ENCODE measurements around the gene TLR7.

TLR7 gene
- 11.0 to 42.8 (median 28.0) reads per million in 17 experiments for total RNA-seq

- peak in 3 of 4 experiments; percentile 23 to 38 (median 28) for DNase-seq
Measured at GRCh38 chrX:12866451-12867377, at the start of gene TLR7. Gene TLR7 (plus strand): TSS chrX:12867072. CDS start chrX:12867579, 507 bp downstream.

- DNase-seq = no peak
Measured at GRCh38 chrX:12817528-12817927, 49.3 kb upstream of the TLR7 start.

- DNase-seq = no peak
Measured at GRCh38 chrX:12819222-12819621, 47.6 kb upstream of the TLR7 start.

- no peak for DNase-seq
Measured at GRCh38 chrX:12820737-12821136, 46.1 kb upstream of the TLR7 start.

- peak in 2 of 4 experiments; percentile 6 to 14 for DNase-seq
Measured at GRCh38 chrX:12824944-12825343, 41.9 kb upstream of the TLR7 start.

- no peak for DNase-seq
Measured at GRCh38 chrX:12825801-12826200, 41.1 kb upstream of the TLR7 start.

- DNase-seq = no peak
Measured at GRCh38 chrX:12843061-12843667, 23.7 kb upstream of the TLR7 start.

- DNase-seq = no peak
Measured at GRCh38 chrX:12843668-12844279, 23.1 kb upstream of the TLR7 start.

- no peak for DNase-seq
Measured at GRCh38 chrX:12844319-12844718, 22.6 kb upstream of the TLR7 start.

- DNase-seq = peak in 3 of 4 experiments; percentile 50 to 73 (median 69)
Measured at GRCh38 chrX:12865359-12865758, 1.5 kb upstream of the TLR7 start.

GRCh38 chrX:12867685-12868084 lies 813 bp downstream of the TLR7 start:
- DNase-seq = peak in 3 of 4 experiments; percentile 5 to 34 (median 21)

GRCh38 chrX:12868747-12869146 lies 1.9 kb downstream of the TLR7 start:
- DNase-seq = no peak

GRCh38 chrX:12871257-12871656 lies 4.4 kb downstream of the TLR7 start:
- DNase-seq = peak in 3 of 4 experiments; percentile 2 to 34 (median 21)

GRCh38 chrX:12872741-12873140 lies 5.9 kb downstream of the TLR7 start:
- DNase-seq = no peak

GRCh38 chrX:12874581-12874980 lies 7.7 kb downstream of the TLR7 start:
- DNase-seq = peak in 3 of 4 experiments; percentile 5 to 64 (median 59)

- peak in 1 of 4 experiments; percentile 21 for DNase-seq
Measured at GRCh38 chrX:12877386-12877785, 10.5 kb downstream of the TLR7 start.

- DNase-seq = no peak
Measured at GRCh38 chrX:12878536-12878935, 11.7 kb downstream of the TLR7 start.

- DNase-seq = no peak
Measured at GRCh38 chrX:12881914-12882313, 15.0 kb downstream of the TLR7 start.

- no peak for DNase-seq
Measured at GRCh38 chrX:12885508-12885907, 18.6 kb downstream of the TLR7 start.

GRCh38 chrX:12886545-12886944 lies 19.7 kb downstream of the TLR7 start:
- DNase-seq = no peak

- no peak for DNase-seq
Measured at GRCh38 chrX:12887141-12887540, 20.3 kb downstream of the TLR7 start.

- DNase-seq = no peak
Measured at GRCh38 chrX:12887767-12888166, 20.9 kb downstream of the TLR7 start.

GRCh38 chrX:12890467-12890866 lies 23.6 kb downstream of the TLR7 start:
- peak in 3 of 4 experiments; percentile 21 to 56 (median 43) for DNase-seq
